ENCODE measurements around the gene EPDR1.

The EPDR1 gene

GRCh38 chr7:37916017-37916672 lies 4.3 kb upstream of the EPDR1 start:
- Histone ChIP-seq H3K4me3 (ENCODE audit: low read length in 2 of 2) (peak overlapping the region; percentile 44 to 60), H3K27ac (ENCODE audit: low read depth in 2 of 2, low read length in 2 of 2) (no peak overlapping the region), H3K9ac (ENCODE audit: low read depth in 1 of 2, low read length in 2 of 2) (peak overlapping the region in 1 of 2 donors; percentile 53), H3K36me3 (ENCODE audit: control insufficient read depth in 2 of 2, insufficient read depth in 2 of 2, low read length in 2 of 2) (no peaks in the 10 kb centered on the region), H3K4me1 (ENCODE audit: control insufficient read depth in 2 of 2, insufficient read depth in 2 of 2, low read length in 2 of 2) (peaks cover 2 to 9% of the 10 kb centered on the region in 2 donors), H3K9me3 (ENCODE audit: control insufficient read depth in 2 of 2, low read length in 2 of 2) (no peaks in the 10 kb centered on the region), H3K27me3 (ENCODE audit: control insufficient read depth in 2 of 2, insufficient read depth in 2 of 2, low read length in 2 of 2) (peaks cover 3 to 9% of the 10 kb centered on the region in 2 donors)

DNA sequence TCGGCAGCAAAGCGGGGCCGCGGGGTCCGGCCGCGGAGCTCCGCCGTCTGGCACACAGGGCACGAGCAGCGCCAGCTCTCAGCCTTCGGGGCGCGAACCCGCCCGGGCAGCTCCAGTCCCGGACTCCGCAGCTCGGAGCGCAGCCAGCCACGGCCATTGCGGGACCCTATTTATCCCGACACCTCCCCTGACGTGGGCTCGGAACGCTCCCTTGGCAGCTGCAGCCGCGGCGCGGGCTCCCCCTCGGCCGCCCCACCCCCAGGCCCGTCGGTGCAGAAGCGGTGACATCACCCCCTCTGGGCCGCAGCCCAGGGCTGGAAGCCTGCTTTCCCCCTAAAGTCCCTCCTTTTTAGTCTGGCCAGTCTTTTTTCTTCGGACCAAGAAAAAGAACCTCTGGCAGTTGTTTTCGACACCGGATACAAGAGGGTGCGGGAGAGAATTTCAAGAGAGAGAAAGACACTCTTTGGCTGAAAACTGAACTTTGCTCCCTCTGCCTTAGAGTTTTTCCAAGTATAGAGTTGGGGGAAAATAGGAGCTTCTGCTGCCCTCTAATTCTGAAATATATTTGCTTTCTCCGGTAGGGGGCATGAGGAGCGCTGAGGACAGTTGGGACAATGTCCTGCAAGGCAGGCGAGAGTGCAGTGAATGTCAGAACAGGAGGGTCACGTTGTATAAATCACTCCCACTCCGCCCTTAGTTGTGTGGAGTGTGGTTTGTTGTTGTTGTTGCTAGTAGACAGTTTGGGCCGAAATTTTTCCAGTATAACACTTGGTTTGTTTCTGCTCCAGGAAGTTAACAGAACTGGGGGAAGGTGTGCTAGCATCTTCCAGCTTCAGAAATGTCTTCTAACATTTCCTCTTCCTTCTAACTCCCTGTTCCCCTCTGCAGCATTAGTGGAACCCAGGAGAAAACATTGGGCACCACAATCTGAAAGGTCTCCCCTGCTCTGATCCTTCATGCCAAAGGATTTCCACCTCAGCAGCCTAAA lies 3.5 kb upstream of the EPDR1 start, which contains the start of gene SFRP4:
TSS of gene SFRP4 (minus strand) at position 145 of the 988 bp plus-strand sequence. CDS start 280 bp downstream, outside the sequence.
- peak within 1 kb of the TSS in 1 of 2 donors; percentile 53 for H3K9ac ChIP-seq (ENCODE audit: low read depth in 1 of 2, low read length in 2 of 2)
- H3K4me3 ChIP-seq (ENCODE audit: low read length in 2 of 2) = peak within 1 kb of the TSS; percentile 44 to 63
- peaks cover 4 to 13% of the 10 kb centered on the region in 2 donors for H3K4me1 ChIP-seq (ENCODE audit: control insufficient read depth in 2 of 2, insufficient read depth in 2 of 2, low read length in 2 of 2)
- no peaks in the 10 kb centered on the region for H3K9me3 ChIP-seq (ENCODE audit: control insufficient read depth in 2 of 2, low read length in 2 of 2)
- no peak within 1 kb of the TSS for H3K27ac ChIP-seq (ENCODE audit: low read depth in 2 of 2, low read length in 2 of 2)
- H3K36me3 ChIP-seq (ENCODE audit: control insufficient read depth in 2 of 2, insufficient read depth in 2 of 2, low read length in 2 of 2) = no peaks in the 10 kb centered on the region
- H3K27me3 ChIP-seq (ENCODE audit: control insufficient read depth in 2 of 2, insufficient read depth in 2 of 2, low read length in 2 of 2) = peaks cover 3 to 9% of the 10 kb centered on the region in 2 donors

DNA sequence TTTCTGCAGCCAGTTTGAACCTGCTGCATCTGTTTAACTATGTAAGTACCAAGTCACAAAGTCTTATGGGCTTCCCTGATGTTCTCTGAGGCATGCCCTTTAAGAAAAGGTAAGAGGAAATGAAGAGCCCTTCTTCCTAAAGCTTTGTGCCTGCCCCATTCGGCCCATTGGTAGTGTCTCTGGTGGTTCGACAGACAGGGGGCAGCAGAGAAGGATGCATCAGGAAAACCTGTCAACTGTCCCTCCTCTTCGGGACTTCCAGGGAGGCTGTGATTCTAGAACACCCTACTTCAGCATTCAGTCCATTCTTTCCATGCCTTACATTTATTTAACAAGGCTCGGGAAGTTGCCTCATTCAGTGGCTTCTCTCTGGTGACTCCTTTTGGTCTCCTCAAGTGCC lies 1.9 kb upstream of the EPDR1 start:
- Histone ChIP-seq H3K9ac (ENCODE audit: low read depth in 1 of 2, low read length in 2 of 2) (no peak overlapping the region), H3K4me3 (ENCODE audit: low read length in 2 of 2) (no peak overlapping the region), H3K27ac (ENCODE audit: low read depth in 2 of 2, low read length in 2 of 2) (no peak overlapping the region), H3K4me1 (ENCODE audit: control insufficient read depth in 2 of 2, insufficient read depth in 2 of 2, low read length in 2 of 2) (peaks cover 4 to 13% of the 10 kb centered on the region in 2 donors), H3K9me3 (ENCODE audit: control insufficient read depth in 2 of 2, low read length in 2 of 2) (no peaks in the 10 kb centered on the region), H3K27me3 (ENCODE audit: control insufficient read depth in 2 of 2, insufficient read depth in 2 of 2, low read length in 2 of 2) (peaks cover 3 to 9% of the 10 kb centered on the region in 2 donors), H3K36me3 (ENCODE audit: control insufficient read depth in 2 of 2, insufficient read depth in 2 of 2, low read length in 2 of 2) (no peaks in the 10 kb centered on the region)

- Histone ChIP-seq H3K36me3 (ENCODE audit: control insufficient read depth in 2 of 2, insufficient read depth in 2 of 2, low read length in 2 of 2) (no peaks in the 10 kb centered on the region), H3K9me3 (ENCODE audit: control insufficient read depth in 2 of 2, low read length in 2 of 2) (no peaks in the 10 kb centered on the region), H3K9ac (ENCODE audit: low read depth in 1 of 2, low read length in 2 of 2) (peak overlapping the region; percentile 48 to 70), H3K4me1 (ENCODE audit: control insufficient read depth in 2 of 2, insufficient read depth in 2 of 2, low read length in 2 of 2) (peaks cover 4 to 13% of the 10 kb centered on the region in 2 donors), H3K27me3 (ENCODE audit: control insufficient read depth in 2 of 2, insufficient read depth in 2 of 2, low read length in 2 of 2) (peaks cover under 1 to 6% of the 10 kb centered on the region in 2 donors), H3K4me3 (ENCODE audit: low read length in 2 of 2) (peak overlapping the region; percentile 68 to 73), H3K27ac (ENCODE audit: low read depth in 2 of 2, low read length in 2 of 2) (peak overlapping the region; percentile 61 to 64)
Measured at GRCh38 chr7:37920849-37921805, 687 bp downstream of the EPDR1 start.

- Histone ChIP-seq H3K27ac (ENCODE audit: low read depth in 2 of 2, low read length in 2 of 2) (no peak overlapping the region), H3K4me3 (ENCODE audit: low read length in 2 of 2) (no peak overlapping the region), H3K4me1 (ENCODE audit: control insufficient read depth in 2 of 2, insufficient read depth in 2 of 2, low read length in 2 of 2) (peaks cover 4 to 11% of the 10 kb centered on the region in 2 donors), H3K36me3 (ENCODE audit: control insufficient read depth in 2 of 2, insufficient read depth in 2 of 2, low read length in 2 of 2) (no peaks in the 10 kb centered on the region), H3K9ac (ENCODE audit: low read depth in 1 of 2, low read length in 2 of 2) (no peak overlapping the region), H3K27me3 (ENCODE audit: control insufficient read depth in 2 of 2, insufficient read depth in 2 of 2, low read length in 2 of 2) (peaks cover 0 to 4% of the 10 kb centered on the region in 2 donors), H3K9me3 (ENCODE audit: control insufficient read depth in 2 of 2, low read length in 2 of 2) (no peaks in the 10 kb centered on the region)
Measured at GRCh38 chr7:37921876-37922275, 1.4 kb downstream of the EPDR1 start.

GRCh38 chr7:37923996-37924395 lies 3.6 kb downstream of the EPDR1 start:
- H3K4me3 ChIP-seq (ENCODE audit: low read length in 2 of 2) = no peak overlapping the region
- no peak overlapping the region for H3K9ac ChIP-seq (ENCODE audit: low read depth in 1 of 2, low read length in 2 of 2)
- peaks cover 4 to 11% of the 10 kb centered on the region in 2 donors for H3K4me1 ChIP-seq (ENCODE audit: control insufficient read depth in 2 of 2, insufficient read depth in 2 of 2, low read length in 2 of 2)
- H3K27me3 ChIP-seq (ENCODE audit: control insufficient read depth in 2 of 2, insufficient read depth in 2 of 2, low read length in 2 of 2) = no peaks in the 10 kb centered on the region
- no peaks in the 10 kb centered on the region for H3K36me3 ChIP-seq (ENCODE audit: control insufficient read depth in 2 of 2, insufficient read depth in 2 of 2, low read length in 2 of 2)
- H3K27ac ChIP-seq (ENCODE audit: low read depth in 2 of 2, low read length in 2 of 2) = no peak overlapping the region
- H3K9me3 ChIP-seq (ENCODE audit: control insufficient read depth in 2 of 2, low read length in 2 of 2) = no peaks in the 10 kb centered on the region

DNA sequence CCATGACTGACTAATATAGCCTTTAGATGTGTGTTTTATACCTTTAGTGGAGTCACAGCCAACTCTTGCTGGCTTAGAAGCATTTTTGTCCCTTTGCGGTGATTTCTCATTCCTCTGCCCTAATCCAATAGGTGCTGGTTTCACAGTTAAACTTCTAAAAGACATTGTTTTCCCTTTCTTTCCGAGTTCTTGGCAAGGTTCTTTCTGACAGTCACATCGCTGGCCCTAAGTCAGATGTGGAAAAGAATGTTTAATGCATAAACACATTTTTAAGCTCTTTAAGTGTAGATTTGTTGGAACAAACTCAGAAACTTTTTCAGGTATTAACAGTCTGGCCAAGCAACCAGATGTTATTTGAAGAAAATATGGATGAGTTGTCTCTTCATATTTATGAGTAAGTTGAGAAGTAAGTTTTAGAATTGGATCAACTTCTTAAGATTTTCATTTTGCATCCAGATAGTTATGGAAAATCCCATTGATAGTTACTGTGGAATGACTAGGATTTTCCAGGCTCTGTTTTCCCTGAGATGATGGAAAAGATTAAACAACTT lies 4.1 kb downstream of the EPDR1 start:
- no peak overlapping the region for H3K27ac ChIP-seq (ENCODE audit: low read depth in 2 of 2, low read length in 2 of 2)
- H3K4me1 ChIP-seq (ENCODE audit: control insufficient read depth in 2 of 2, insufficient read depth in 2 of 2, low read length in 2 of 2) = peaks cover 4 to 11% of the 10 kb centered on the region in 2 donors
- no peaks in the 10 kb centered on the region for H3K27me3 ChIP-seq (ENCODE audit: control insufficient read depth in 2 of 2, insufficient read depth in 2 of 2, low read length in 2 of 2)
- no peak overlapping the region for H3K4me3 ChIP-seq (ENCODE audit: low read length in 2 of 2)
- H3K36me3 ChIP-seq (ENCODE audit: control insufficient read depth in 2 of 2, insufficient read depth in 2 of 2, low read length in 2 of 2) = no peaks in the 10 kb centered on the region
- no peak overlapping the region for H3K9ac ChIP-seq (ENCODE audit: low read depth in 1 of 2, low read length in 2 of 2)
- H3K9me3 ChIP-seq (ENCODE audit: control insufficient read depth in 2 of 2, low read length in 2 of 2) = no peaks in the 10 kb centered on the region

GRCh38 chr7:37925620-37926019 lies 5.2 kb downstream of the EPDR1 start:
- Histone ChIP-seq H3K4me3 (ENCODE audit: low read length in 2 of 2) (no peak overlapping the region), H3K9ac (ENCODE audit: low read depth in 1 of 2, low read length in 2 of 2) (no peak overlapping the region), H3K27ac (ENCODE audit: low read depth in 2 of 2, low read length in 2 of 2) (no peak overlapping the region), H3K9me3 (ENCODE audit: control insufficient read depth in 2 of 2, low read length in 2 of 2) (no peaks in the 10 kb centered on the region), H3K4me1 (ENCODE audit: control insufficient read depth in 2 of 2, insufficient read depth in 2 of 2, low read length in 2 of 2) (peaks cover 4 to 6% of the 10 kb centered on the region in 2 donors), H3K27me3 (ENCODE audit: control insufficient read depth in 2 of 2, insufficient read depth in 2 of 2, low read length in 2 of 2) (no peaks in the 10 kb centered on the region), H3K36me3 (ENCODE audit: control insufficient read depth in 2 of 2, insufficient read depth in 2 of 2, low read length in 2 of 2) (no peaks in the 10 kb centered on the region)

DNA sequence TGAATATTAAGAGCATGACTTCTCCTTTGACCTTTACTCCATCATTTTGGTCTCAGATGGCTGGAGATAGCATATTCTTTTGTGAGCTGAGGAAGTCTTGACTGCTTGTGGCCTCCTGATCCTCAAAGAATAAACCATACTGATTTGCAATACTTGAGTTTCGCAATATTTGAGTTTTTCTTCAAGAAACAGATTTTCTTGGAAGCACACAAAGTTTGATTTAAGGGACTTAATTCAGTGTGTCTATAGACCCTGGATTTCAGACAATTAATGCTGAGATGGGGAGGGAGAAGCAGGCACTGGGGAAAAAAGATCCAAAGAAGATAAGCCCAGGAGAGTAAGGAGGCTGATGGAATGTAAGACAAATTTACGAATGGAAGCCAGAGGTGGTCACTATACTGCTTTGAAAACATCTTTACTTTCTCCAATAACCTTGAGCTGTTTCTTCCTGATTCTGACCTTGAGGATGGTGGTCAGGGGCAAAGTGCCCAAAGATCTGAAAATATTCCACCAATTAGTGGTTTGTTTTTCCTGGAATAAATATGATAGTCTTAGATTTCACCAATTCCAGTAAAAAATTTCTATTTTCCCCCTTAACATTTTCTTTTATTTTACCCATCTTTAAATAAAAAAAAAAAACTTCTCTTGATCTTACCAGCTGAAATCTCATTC lies 7.5 kb downstream of the EPDR1 start:
- H3K4me1 ChIP-seq (ENCODE audit: control insufficient read depth in 2 of 2, insufficient read depth in 2 of 2, low read length in 2 of 2) = no peaks in the 10 kb centered on the region
- H3K36me3 ChIP-seq (ENCODE audit: control insufficient read depth in 2 of 2, insufficient read depth in 2 of 2, low read length in 2 of 2) = no peaks in the 10 kb centered on the region
- no peaks in the 10 kb centered on the region for H3K9me3 ChIP-seq (ENCODE audit: control insufficient read depth in 2 of 2, low read length in 2 of 2)
- H3K9ac ChIP-seq (ENCODE audit: low read depth in 1 of 2, low read length in 2 of 2) = no peak overlapping the region
- H3K27me3 ChIP-seq (ENCODE audit: control insufficient read depth in 2 of 2, insufficient read depth in 2 of 2, low read length in 2 of 2) = no peaks in the 10 kb centered on the region
- no peak overlapping the region for H3K4me3 ChIP-seq (ENCODE audit: low read length in 2 of 2)
- H3K27ac ChIP-seq (ENCODE audit: low read depth in 2 of 2, low read length in 2 of 2) = no peak overlapping the region

All from mucosa of rectum (tissue), 2 donors.